VCaP (cell line): ENCODE data around the gene DOCK3.
"Not testable (repeated sequence)": the region's sequence is repeated elsewhere in the genome, so short reads cannot be mapped to it uniquely, and the experiment has no call there.

Experiments used
- H3K27ac ChIP-seq: fragments of 450-650 bp; 2 replicates; pipeline ENCODE4 v1.5.1; 2017
- CTCF ChIP-seq: fragments of 450-650 bp; conservative IDR thresholded peaks from 2 replicates; pipeline ENCODE4 v1.5.1; 2017; ENCODE audit warnings: mild to moderate bottlenecking, moderate library complexity

Gene DOCK3

GRCh38 chr3:50676031-50676705, 1.4 kb downstream of the DOCK3 start:
- no peak overlapping the region for H3K27ac ChIP-seq
- TF ChIP-seq CTCF: no peak

DNA sequence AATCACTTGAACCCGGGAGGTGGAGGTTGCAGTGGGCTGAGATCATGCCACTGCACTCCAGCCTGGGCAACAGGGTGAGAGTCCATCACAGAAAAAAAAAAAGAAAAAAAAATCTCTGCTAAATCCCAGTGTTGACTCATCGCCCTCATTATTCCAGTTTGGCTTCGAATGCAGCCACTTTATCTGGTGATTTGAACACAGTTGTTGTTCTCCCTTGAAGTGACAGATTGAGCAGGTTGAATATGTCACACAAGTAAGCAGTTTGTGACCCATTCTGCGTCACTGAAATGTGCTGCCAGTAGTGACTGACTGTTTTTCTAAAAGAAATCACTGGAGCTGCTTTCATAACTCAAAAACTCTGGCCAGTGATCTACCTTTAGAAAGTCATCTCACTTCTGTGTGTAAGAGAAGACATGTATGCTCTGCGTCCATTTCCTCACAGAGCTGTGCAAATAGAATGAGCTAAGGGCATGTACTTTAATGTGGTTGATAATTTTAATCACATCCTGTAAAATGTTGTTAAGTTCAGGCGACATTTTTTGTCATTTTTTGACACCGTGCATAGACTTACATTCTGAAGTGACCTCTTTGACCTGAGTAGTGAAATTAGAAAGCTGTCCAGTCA, 12.5 kb downstream of the DOCK3 start:
- TF ChIP-seq CTCF: no peak

DNA sequence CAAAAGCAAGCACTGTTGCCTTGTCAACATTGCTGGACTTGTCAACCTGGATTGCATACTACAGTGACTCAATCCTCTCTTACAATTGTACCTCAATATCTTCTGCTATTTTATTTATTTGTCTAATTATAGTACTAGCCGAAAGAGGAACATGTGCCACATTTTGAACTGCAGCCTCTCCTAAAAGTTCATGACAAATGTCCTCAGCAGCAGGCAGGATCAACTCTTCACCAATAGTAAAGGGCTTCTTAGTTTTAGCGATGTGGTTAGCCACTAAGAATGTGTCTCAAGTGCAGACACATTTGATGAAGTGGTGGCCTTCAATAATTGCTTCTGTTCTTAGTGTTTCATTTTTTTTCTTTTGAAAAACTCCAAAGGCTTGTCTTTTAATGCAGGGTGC, 13.2 kb downstream of the DOCK3 start:
- H3K27ac ChIP-seq: no peak overlapping the region
- TF ChIP-seq CTCF: no peak

More for the DNA sequence above, 12.5 kb downstream of the DOCK3 start:
- H3K27ac ChIP-seq: no peak overlapping the region

DNA sequence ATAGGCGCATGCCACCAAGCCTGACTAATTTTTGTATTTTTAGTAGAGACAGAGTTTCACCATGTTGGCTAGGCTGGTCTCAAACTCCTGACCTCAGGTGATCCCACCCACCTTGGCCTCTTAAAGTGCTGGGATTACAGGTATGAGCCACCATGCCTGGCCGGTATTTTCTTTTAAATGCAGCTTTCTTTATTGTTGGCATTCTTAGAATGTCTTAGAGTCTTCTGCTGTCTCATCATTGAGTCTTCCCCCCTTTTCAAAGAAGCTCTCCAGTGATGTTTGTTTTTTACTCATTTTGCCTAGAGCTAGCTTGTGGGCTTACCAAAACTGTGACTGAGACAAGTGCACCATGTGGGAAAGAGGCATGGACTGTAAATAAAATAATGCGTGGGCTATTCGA, 13.9 kb downstream of the DOCK3 start:
- H3K27ac ChIP-seq: not testable (repeated sequence)

- no peak overlapping the region for H3K27ac ChIP-seq
- no peak for TF ChIP-seq CTCF
These were observed 14.8 kb downstream of the DOCK3 start for GRCh38 chr3:50689558-50689957.

DNA sequence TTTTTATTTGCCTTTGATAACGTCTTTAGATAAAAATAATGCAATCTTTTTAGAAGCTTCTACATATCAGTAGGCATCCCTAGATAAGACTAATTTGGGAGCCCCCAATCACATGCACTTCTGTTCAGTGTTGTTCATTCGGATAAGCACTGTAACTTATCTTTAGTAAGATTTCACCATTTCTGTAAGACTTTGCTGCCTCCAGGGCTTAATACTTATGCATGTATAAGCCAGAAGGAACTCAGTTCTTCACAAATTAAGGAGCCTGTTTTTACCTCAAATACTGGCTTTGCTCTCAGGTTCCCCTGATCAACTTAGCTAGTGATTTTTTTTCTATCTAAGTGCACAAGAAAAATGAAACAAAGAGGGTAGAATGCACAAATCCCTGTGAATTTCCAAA, 20.3 kb downstream of the DOCK3 start:
- no peak for TF ChIP-seq CTCF
- H3K27ac ChIP-seq: no peak overlapping the region

DNA sequence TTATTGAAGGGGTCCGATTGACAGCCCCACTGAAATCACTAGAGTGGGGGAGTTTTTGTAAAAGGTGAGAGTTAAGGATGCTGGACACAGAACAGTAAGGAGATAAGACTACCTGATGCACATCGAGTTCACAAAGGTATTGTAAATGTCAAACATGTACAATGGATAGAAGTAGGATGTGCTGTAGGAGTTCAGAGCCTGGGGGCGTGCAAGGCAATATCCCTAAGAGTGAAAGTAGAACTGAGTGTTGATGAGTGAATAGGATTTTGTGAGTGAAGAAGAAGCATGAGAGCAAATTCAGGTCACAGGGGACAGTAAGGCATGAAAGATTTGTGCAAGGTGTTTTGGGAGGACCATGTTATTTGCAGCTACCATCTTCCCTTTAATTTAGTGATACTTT, 21.5 kb downstream of the DOCK3 start:
- TF ChIP-seq CTCF: no peak
- no peak overlapping the region for H3K27ac ChIP-seq

DNA sequence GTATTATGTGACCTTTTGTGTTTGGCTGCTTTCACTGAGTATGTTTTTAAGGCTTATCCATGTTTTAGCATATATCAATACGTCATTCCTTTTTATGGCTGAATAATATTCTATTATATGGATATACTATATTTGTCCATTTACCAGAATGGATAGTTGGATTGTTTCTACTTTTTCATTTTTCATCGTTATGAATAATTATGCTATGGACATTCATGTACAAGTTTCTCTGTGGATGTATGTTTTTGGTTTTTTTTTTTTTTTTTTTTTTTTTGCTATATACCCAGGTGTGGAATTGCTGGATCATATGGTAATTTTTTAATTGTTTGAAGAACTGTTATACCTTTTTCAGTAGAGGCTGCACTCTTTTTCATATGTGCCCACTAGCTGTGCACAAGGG, 23.5 kb downstream of the DOCK3 start:
- H3K27ac ChIP-seq: no peak overlapping the region
- TF ChIP-seq CTCF: no peak
